Panc1 (cell line): Measurements from ENCODE around the gene FUT8.

Experiments
- POLR2AphosphoS5 ChIP-seq: IDR thresholded peaks from 2 replicates; pipeline ENCODE4 v1.6.1; 2012; ENCODE audit warnings: mild to moderate bottlenecking, low read depth, low read length, moderate library complexity
- SIN3A ChIP-seq: IDR thresholded peaks from 2 replicates; pipeline ENCODE4 v1.6.1; 2012; ENCODE audit warnings: low read depth, mild to moderate bottlenecking, low read length, moderate library complexity, borderline replicate concordance; ENCODE audit not compliant: insufficient read depth
- TCF7L2 ChIP-seq: IDR thresholded peaks from 2 replicates; pipeline ENCODE4 v1.6.1; 2011; ENCODE audit warnings: mild to moderate bottlenecking, low read depth, low read length, inconsistent platforms
- TF ChIP-seq, protein P1 (sequence below): fragments of 450-650 bp; IDR thresholded peaks from 2 replicates; pipeline ENCODE4 v1.5.1; 2017; ENCODE audit warnings: mild to moderate bottlenecking
- TF ChIP-seq, protein P2 (sequence below), 2 experiments: IDR thresholded peaks; 2 replicates each; pipeline ENCODE4 v1.6.1; 2011 to 2012; ENCODE audit warnings: low read depth in 2 of 2, control low read depth in 1 of 2, low read length in 1 of 2, mild to moderate bottlenecking in 1 of 2, moderate library complexity in 1 of 2; ENCODE audit not compliant: insufficient read depth in 1 of 2

DNA sequence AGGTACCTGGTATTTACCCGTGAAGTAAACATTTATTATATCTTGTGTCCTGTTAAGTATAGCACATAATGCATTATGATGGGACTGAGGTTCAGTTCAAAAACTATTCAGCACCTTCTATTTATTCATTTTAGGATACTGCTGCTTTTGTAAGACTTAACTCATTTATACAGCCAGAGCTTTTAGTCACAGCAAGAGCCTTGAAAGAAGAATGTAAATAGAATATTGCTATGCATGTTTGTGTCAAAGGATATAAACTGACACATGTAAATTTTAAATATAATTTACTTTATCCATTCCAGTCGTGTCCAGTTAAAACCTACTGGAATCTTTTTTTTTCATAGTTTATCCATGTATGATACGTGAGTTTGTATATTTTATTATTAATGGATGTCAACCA lies 168.8 kb downstream of the FUT8 start:
- TF ChIP-seq, protein P1, sequence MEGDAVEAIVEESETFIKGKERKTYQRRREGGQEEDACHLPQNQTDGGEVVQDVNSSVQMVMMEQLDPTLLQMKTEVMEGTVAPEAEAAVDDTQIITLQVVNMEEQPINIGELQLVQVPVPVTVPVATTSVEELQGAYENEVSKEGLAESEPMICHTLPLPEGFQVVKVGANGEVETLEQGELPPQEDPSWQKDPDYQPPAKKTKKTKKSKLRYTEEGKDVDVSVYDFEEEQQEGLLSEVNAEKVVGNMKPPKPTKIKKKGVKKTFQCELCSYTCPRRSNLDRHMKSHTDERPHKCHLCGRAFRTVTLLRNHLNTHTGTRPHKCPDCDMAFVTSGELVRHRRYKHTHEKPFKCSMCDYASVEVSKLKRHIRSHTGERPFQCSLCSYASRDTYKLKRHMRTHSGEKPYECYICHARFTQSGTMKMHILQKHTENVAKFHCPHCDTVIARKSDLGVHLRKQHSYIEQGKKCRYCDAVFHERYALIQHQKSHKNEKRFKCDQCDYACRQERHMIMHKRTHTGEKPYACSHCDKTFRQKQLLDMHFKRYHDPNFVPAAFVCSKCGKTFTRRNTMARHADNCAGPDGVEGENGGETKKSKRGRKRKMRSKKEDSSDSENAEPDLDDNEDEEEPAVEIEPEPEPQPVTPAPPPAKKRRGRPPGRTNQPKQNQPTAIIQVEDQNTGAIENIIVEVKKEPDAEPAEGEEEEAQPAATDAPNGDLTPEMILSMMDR = no peak
- TF ChIP-seq POLR2AphosphoS5 (no peak), TCF7L2 (no peak), SIN3A (no peak)
- TF ChIP-seq, protein P2, sequence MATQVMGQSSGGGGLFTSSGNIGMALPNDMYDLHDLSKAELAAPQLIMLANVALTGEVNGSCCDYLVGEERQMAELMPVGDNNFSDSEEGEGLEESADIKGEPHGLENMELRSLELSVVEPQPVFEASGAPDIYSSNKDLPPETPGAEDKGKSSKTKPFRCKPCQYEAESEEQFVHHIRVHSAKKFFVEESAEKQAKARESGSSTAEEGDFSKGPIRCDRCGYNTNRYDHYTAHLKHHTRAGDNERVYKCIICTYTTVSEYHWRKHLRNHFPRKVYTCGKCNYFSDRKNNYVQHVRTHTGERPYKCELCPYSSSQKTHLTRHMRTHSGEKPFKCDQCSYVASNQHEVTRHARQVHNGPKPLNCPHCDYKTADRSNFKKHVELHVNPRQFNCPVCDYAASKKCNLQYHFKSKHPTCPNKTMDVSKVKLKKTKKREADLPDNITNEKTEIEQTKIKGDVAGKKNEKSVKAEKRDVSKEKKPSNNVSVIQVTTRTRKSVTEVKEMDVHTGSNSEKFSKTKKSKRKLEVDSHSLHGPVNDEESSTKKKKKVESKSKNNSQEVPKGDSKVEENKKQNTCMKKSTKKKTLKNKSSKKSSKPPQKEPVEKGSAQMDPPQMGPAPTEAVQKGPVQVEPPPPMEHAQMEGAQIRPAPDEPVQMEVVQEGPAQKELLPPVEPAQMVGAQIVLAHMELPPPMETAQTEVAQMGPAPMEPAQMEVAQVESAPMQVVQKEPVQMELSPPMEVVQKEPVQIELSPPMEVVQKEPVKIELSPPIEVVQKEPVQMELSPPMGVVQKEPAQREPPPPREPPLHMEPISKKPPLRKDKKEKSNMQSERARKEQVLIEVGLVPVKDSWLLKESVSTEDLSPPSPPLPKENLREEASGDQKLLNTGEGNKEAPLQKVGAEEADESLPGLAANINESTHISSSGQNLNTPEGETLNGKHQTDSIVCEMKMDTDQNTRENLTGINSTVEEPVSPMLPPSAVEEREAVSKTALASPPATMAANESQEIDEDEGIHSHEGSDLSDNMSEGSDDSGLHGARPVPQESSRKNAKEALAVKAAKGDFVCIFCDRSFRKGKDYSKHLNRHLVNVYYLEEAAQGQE (IDR thresholded peaks at IDR 0.05; ENCODE audit: insufficient read depth in 1 of 2, low read depth in 2 of 2, low read length in 1 of 2) = no peak
